ENCODE measurements around the gene MLC1.
"Not testable (repeated sequence)": the region's sequence is repeated elsewhere in the genome, so short reads cannot be mapped to it uniquely, and the experiment has no call there.

The MLC1 gene

DNA sequence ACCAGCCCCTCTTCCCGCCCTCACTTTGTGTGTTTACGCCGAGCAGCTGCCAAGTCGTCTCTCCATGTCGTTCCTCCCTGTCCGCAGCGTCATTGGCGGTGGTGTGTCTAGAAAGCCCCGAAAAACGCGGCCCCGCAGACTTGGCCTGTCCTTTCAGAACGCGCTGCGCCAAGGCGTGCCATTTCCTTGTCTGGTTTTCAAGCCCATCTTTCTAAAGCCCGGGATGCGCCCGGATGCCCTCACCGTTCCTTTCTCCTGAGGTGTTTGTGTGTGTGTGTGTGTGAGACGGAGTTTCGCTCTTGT lies 5.1 kb upstream of the MLC1 start:
- TF ChIP-seq, protein P1, sequence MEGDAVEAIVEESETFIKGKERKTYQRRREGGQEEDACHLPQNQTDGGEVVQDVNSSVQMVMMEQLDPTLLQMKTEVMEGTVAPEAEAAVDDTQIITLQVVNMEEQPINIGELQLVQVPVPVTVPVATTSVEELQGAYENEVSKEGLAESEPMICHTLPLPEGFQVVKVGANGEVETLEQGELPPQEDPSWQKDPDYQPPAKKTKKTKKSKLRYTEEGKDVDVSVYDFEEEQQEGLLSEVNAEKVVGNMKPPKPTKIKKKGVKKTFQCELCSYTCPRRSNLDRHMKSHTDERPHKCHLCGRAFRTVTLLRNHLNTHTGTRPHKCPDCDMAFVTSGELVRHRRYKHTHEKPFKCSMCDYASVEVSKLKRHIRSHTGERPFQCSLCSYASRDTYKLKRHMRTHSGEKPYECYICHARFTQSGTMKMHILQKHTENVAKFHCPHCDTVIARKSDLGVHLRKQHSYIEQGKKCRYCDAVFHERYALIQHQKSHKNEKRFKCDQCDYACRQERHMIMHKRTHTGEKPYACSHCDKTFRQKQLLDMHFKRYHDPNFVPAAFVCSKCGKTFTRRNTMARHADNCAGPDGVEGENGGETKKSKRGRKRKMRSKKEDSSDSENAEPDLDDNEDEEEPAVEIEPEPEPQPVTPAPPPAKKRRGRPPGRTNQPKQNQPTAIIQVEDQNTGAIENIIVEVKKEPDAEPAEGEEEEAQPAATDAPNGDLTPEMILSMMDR (IDR thresholded peaks at IDR 0.05; ENCODE audit: extremely low read depth, insufficient read depth, missing control alignments) = no peak
- in situ Hi-C loops (cut with MboI; ENCODE audit: low pct_unique_long_range_greater_than_20kb, low sequenced_read_pairs, unreplicated experiment) = no loop called here
- DNase-seq (ENCODE audit: low spot score) = no peak

DNA sequence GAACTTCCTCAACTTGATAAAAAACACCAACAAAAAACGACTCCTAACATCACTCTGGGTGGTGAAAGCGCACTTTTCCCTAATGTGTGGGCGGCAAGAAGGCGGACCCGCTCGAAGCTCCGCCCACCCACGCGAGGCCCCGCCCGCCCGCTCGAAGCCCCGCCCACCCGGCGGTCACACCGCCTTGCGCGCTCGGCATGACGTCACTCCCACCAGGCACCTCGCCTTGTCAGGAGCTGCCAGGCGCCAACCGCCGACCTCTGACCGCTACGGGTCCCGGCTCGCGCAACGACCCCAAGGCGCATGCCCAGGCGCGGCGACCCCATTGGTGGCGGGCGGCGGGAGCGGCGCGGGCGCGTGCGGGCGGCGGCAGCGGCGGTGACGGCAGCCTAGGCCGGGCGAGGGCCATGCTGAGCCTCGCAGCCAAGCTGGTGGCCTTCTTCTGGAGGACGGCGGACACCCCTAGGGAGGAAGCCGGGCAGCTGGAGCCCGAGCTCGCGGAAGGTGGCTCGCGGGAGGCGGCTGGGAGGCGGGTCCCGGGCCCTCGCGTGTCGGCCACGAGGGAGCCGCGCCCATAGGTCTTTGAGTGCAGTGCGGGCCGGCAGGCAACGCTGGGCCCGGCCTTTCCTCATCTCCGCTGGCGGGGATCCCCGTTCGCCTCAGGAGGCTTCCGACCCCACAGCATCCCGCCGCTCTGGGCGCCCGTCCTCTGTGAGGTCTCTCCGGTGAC lies 4.6 kb upstream of the MLC1 start, which contains the start of gene MOV10L1:
MOV10L1 (plus strand) TSS at position 325 of the 730 bp plus-strand sequence; CDS start at position 408, 83 bp downstream.
- in situ Hi-C loops (cut with MboI; ENCODE audit: low pct_unique_long_range_greater_than_20kb, low sequenced_read_pairs, unreplicated experiment) = no loop called here

DNA sequence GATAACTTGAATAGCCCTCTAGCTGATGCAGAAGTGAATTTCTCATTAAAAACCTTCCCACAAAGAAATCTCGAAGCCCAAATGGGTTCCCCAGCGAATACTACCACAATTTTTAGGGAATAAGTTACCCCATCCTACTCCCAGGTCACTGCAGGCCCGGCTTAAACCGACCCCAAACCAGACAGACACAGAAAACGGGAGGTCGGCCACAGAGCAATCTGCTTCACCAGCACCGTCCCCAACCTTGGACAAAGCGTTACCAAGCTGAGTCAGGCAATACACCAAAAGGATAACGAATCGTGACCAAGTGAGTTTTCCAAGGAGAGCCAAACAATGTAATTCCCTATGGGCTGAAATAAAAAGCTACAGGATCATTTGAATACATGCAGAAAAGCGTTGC lies 4.0 kb upstream of the MLC1 start:
- no peak for DNase-seq (ENCODE audit: low spot score)
- in situ Hi-C loops (cut with MboI; ENCODE audit: low pct_unique_long_range_greater_than_20kb, low sequenced_read_pairs, unreplicated experiment) = no loop called here
- TF ChIP-seq, protein P1 (IDR thresholded peaks at IDR 0.05; ENCODE audit: extremely low read depth, insufficient read depth, missing control alignments) = no peak

More for the DNA sequence above, 4.6 kb upstream of the MLC1 start, which contains the start of gene MOV10L1:
- TF ChIP-seq, protein P1 (IDR thresholded peaks at IDR 0.05; ENCODE audit: extremely low read depth, insufficient read depth, missing control alignments) = no peak
- DNase-seq (ENCODE audit: low spot score) = peak; percentile 36

DNA sequence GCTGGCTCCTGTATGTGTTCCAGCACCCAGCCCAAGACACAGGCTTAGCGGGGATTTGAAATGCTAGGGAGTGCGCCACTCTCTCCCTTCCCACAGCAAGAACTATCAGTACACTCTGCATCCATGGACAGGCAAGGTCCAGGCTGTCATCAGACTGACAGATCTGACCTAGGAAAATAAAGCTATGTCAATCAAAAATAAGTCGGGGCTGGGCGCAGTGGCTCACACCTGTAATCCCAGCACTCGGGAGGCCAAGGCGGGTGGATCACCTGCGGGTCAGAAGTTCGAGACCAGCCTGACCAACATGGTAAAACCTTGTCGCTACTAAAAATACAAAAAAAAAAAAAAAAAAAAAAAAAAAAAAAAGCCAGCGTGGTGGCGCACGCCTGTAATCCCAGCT lies 2.9 kb upstream of the MLC1 start:
- DNase-seq (ENCODE audit: low spot score) = no peak
- in situ Hi-C loops (cut with MboI; ENCODE audit: low pct_unique_long_range_greater_than_20kb, low sequenced_read_pairs, unreplicated experiment) = no loop called here
- TF ChIP-seq, protein P1 (IDR thresholded peaks at IDR 0.05; ENCODE audit: extremely low read depth, insufficient read depth, missing control alignments) = no peak

DNA sequence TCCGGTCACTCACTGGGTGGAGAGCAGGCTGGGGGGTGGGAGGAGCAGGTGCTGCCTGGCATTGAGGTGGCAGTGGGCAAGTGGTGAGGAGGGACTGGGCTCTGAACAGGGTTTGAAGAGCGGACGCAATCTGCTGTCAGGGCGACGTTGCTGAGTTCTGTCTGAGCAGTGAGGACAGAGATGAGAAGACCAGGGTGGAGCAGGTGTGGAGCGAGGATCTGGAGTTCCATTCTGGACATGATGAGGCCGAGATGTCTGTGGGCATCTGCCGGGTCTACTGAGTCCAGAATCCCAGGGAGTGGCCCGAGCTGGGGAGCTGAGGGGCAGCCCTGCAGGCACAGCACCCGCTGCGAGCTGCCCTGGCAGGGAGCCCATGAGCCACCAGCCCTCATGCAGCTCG lies 2.4 kb upstream of the MLC1 start:
- DNase-seq (ENCODE audit: low spot score) = no peak
- in situ Hi-C loops (cut with MboI; ENCODE audit: low pct_unique_long_range_greater_than_20kb, low sequenced_read_pairs, unreplicated experiment) = no loop called here
- TF ChIP-seq, protein P1 (IDR thresholded peaks at IDR 0.05; ENCODE audit: extremely low read depth, insufficient read depth, missing control alignments) = no peak

DNA sequence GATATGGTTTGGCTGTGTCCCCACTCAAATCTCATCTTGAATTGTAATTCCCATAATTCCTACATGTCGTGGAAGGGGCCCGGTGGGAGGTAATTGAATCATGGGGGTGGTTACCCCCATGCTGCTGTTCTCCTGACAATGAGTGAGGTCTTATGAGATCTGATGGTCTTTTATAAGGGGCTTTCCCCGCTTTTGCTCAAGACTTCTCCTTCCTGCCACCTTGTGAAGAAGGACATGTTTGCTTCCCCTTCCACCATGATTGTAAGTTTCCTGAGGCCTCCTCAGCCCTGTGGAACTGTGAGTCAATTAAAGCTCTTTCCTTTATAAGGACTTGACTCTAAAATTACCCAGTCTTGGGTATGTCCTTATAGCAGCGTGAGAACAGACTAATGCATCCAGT lies 1.7 kb upstream of the MLC1 start:
- DNase-seq (ENCODE audit: low spot score); in situ Hi-C loops (cut with MboI; ENCODE audit: low pct_unique_long_range_greater_than_20kb, low sequenced_read_pairs, unreplicated experiment): not testable (repeated sequence)

DNA sequence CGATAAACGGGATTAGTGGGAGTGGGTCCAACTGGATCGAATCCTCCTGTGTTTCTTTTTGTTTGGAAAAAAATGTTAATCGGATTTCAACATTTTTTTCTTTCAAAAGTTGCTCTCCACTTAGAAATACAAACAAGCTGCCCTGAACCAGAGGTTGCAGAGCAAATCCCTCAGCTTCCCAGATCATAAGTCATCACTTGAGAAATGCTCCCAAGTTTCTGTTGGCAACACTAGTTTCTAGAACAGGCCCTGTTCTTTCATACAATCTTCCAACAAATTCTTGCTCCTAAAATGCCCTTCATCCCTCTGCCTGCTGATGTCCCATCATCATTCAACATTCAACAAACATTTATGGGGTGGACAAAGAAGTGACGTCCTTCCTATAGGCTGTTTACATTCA lies 1.3 kb upstream of the MLC1 start:
- DNase-seq (ENCODE audit: low spot score) = no peak
- TF ChIP-seq, protein P1 (IDR thresholded peaks at IDR 0.05; ENCODE audit: extremely low read depth, insufficient read depth, missing control alignments) = no peak
- in situ Hi-C loops (cut with MboI; ENCODE audit: low pct_unique_long_range_greater_than_20kb, low sequenced_read_pairs, unreplicated experiment) = no loop called here
